ENCODE results near the gene SLC16A5.
"Not testable (repeated sequence)": the region's sequence is repeated elsewhere in the genome, so short reads cannot be mapped to it uniquely, and the experiment has no call there.

Gene SLC16A5

GRCh38 chr17:75133001-75133400 lies 45.2 kb downstream of the SLC16A5 start:
- H3K9me3 ChIP-seq (ENCODE audit: control insufficient read depth, insufficient read depth, low read length): no peaks in the 10 kb centered on the region
- H3K36me3 ChIP-seq (ENCODE audit: insufficient read depth, low read length): peaks cover 21% of the 10 kb centered on the region
- H3K4me1 ChIP-seq (ENCODE audit: insufficient read depth, low read length): no peaks in the 10 kb centered on the region; the same call in 1 of the 2 replicates
- no peak overlapping the region for H3K9ac ChIP-seq (ENCODE audit: low read depth, low read length)

DNA sequence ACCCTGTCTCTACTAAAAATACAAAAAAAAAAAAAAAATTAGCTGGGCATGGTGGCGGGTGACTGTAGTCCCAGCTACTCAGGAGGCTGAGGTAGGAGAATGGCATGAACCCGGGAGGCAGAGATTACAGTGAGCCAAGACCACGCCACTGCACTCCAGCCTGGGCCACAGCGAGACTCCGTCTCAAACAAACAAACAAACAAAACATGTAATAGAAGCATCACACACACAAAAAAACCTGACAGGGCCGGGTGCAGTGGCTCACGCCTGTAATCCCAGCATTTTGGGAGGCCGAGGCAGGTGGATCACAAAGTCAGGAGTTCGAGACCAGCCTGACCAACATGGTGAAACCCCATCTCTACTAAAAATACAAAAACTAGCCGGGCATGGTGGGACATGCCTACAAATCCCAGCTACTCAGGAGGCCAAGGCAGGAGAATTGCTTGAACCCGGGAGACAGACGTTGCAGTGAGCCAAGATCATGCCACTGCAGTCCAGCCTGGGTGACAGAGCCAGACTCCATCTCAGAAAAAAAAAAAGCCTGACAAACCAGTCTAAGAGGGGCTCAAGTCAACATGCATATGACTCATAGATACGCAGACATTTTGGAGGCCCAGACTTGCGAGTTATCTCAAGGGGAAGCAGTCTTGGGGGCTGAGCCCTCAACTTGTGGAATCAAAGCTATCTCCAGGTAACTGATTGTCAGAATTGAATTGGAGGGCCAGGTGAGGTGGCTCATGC lies 46.0 kb downstream of the SLC16A5 start:
- H3K36me3 ChIP-seq (ENCODE audit: insufficient read depth, low read length): peaks cover 21% of the 10 kb centered on the region
- H3K9ac ChIP-seq (ENCODE audit: low read depth, low read length); H3K4me1 ChIP-seq (ENCODE audit: insufficient read depth, low read length): not testable (repeated sequence)

DNA sequence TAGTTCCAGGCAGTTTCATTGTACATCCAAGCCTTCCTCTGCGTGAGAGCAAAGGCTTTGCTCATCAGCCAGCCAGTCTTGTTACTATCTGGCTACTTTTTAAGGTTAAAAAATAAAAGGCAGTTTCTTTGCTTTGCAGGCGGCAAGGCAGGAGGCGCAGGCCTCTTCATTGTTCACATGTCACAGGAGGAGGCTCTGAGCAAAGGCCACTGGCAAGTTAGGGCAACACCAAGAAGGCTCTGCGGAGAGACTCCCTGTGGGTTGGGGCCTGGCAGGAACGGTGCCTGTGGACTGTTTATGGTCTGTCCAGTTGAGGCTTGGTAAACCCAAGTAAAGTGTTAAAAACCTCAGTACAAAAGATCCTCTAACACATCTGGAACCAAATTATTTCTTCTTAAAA lies 47.7 kb downstream of the SLC16A5 start:
- Histone ChIP-seq H3K4me1 (ENCODE audit: insufficient read depth, low read length) (no peaks in the 10 kb centered on the region; the same call in 1 of the 2 replicates), H3K9me3 (ENCODE audit: control insufficient read depth, insufficient read depth, low read length) (no peaks in the 10 kb centered on the region), H3K9ac (ENCODE audit: low read depth, low read length) (no peak overlapping the region), H3K36me3 (ENCODE audit: insufficient read depth, low read length) (peaks cover 30% of the 10 kb centered on the region)

More for the DNA sequence above, 46.0 kb downstream of the SLC16A5 start:
- not testable (repeated sequence) for H3K9me3 ChIP-seq (ENCODE audit: control insufficient read depth, insufficient read depth, low read length)

DNA sequence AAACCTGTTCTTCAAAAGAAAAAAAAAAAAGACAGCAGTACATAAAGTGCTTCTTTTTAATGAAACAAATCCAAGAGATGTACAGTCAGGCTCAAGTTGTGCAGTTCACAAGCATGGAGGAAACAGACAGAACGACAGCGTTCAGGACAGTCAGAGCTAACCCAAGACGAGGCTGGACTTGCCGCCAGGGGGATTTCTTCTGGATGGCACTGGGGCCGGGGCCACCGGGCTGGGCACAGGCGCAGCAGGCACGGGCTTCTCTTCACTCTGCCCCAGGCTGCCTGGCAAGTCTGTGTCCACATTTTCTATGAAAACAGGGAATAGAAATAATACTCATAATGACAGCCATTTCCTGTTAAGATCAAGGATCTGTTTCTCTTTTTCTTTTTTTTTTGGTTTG lies 48.2 kb downstream of the SLC16A5 start:
- H3K36me3 ChIP-seq (ENCODE audit: insufficient read depth, low read length): peaks cover 32% of the 10 kb centered on the region
- H3K4me1 ChIP-seq (ENCODE audit: insufficient read depth, low read length): no peaks in the 10 kb centered on the region; the same call in 1 of the 2 replicates

GRCh38 chr17:75137762-75138161 lies 50.0 kb downstream of the SLC16A5 start:
- H3K9me3 ChIP-seq (ENCODE audit: control insufficient read depth, insufficient read depth, low read length); H3K4me1 ChIP-seq (ENCODE audit: insufficient read depth, low read length); H3K9ac ChIP-seq (ENCODE audit: low read depth, low read length): not testable (repeated sequence)
- H3K36me3 ChIP-seq (ENCODE audit: insufficient read depth, low read length): peaks cover 47% of the 10 kb centered on the region

More for the DNA sequence above, 48.2 kb downstream of the SLC16A5 start:
- Histone ChIP-seq H3K9ac (ENCODE audit: low read depth, low read length) (no peak overlapping the region), H3K9me3 (ENCODE audit: control insufficient read depth, insufficient read depth, low read length) (no peaks in the 10 kb centered on the region)

DNA sequence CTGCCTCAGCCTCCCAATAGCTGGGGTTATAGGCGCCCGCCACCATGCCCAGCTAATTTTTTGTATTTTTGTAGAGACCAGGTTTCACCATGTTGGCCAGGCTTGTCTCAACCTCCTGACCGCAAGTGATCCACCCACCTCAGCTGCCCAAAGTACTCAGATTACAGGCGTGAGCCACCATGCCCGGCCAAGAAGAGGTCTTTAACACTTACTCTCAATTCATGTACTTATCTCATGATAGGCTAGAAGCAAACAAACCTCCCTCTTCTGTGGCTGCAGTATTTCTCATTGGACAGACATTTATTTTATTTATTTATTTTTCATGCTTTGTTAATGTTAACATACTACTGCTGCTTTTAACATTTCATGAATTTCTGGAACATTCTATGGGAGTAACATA lies 50.8 kb downstream of the SLC16A5 start:
- H3K36me3 ChIP-seq (ENCODE audit: insufficient read depth, low read length): peaks cover 53% of the 10 kb centered on the region
- no peaks in the 10 kb centered on the region for H3K9me3 ChIP-seq (ENCODE audit: control insufficient read depth, insufficient read depth, low read length)
- H3K9ac ChIP-seq (ENCODE audit: low read depth, low read length): no peak overlapping the region
- H3K4me1 ChIP-seq (ENCODE audit: insufficient read depth, low read length): no peaks in the 10 kb centered on the region; the same call in 1 of the 2 replicates

DNA sequence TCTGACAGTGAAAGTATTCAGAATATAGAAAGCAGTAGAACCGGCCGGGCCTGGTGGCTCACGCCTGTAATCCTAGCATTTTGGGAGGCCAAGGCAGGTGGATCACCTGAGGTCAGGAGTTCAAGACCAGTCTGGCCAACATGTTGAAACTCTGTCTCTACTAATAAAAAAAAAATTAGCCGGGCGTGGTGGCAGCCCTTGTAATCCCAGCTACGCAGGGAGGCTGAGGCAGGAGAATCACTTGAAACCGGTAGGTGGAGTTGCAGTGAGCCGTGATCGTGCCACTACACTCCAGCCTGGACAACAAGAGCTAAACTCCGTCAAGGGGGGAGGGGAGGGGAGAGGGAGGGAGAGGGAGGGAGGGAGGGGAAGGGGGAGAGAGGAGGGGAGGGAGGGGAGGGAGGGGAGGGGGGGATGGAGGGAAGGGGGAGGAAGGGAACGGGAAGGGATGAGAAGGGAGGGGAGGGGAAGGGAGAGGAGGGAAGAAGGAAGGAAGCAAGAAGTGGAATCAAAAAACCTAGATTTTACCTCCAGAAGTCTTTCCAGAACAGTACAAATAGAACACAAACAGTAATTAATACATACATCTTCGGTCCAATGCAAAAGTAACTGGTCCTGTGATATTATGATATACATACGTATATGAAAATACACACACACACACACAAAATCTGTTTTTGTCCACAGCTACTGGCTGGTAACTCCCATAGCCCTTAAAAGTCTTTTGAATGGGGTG lies 54.6 kb downstream of the SLC16A5 start:
- peaks cover 74% of the 10 kb centered on the region for H3K36me3 ChIP-seq (ENCODE audit: insufficient read depth, low read length)
- H3K9me3 ChIP-seq (ENCODE audit: control insufficient read depth, insufficient read depth, low read length): no peaks in the 10 kb centered on the region
- H3K4me1 ChIP-seq (ENCODE audit: insufficient read depth, low read length): no peaks in the 10 kb centered on the region
- H3K9ac ChIP-seq (ENCODE audit: low read depth, low read length): no peak overlapping the region

GRCh38 chr17:75144816-75145512 lies 57.2 kb downstream of the SLC16A5 start:
- Histone ChIP-seq H3K4me1 (ENCODE audit: insufficient read depth, low read length) (no peaks in the 10 kb centered on the region), H3K9ac (ENCODE audit: low read depth, low read length) (no peak overlapping the region), H3K36me3 (ENCODE audit: insufficient read depth, low read length) (peaks cover 81% of the 10 kb centered on the region), H3K9me3 (ENCODE audit: control insufficient read depth, insufficient read depth, low read length) (no peaks in the 10 kb centered on the region)

GRCh38 chr17:75146592-75146991 lies 58.8 kb downstream of the SLC16A5 start:
- Histone ChIP-seq H3K36me3 (ENCODE audit: insufficient read depth, low read length) (peaks cover 68% of the 10 kb centered on the region), H3K4me1 (ENCODE audit: insufficient read depth, low read length) (peaks cover 3% of the 10 kb centered on the region; the same call in 1 of the 2 replicates), H3K9me3 (ENCODE audit: control insufficient read depth, insufficient read depth, low read length) (no peaks in the 10 kb centered on the region), H3K9ac (ENCODE audit: low read depth, low read length) (no peak overlapping the region)

- Histone ChIP-seq H3K9ac (ENCODE audit: low read depth, low read length) (no peak overlapping the region), H3K36me3 (ENCODE audit: insufficient read depth, low read length) (peaks cover 56% of the 10 kb centered on the region)
Measured at GRCh38 chr17:75147878-75148546, 60.3 kb downstream of the SLC16A5 start.

DNA sequence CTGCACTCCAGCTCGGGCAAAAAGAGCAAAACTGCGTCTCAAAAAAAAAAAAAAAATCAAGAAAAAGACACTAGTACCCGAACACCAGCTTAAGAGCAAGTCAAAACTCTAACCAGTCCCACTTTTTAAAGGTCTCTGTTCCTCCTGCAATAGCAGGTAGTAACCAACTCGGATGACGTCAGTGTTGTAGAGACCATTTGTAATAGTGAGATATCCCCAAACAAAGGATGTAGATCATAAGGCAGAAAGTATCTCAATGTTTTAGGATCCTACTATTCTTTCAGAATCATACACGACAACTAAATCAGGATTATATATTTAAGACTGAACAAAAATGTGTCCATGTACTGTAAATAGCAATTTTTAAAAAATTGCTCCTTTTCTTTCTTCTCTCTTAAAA lies 64.2 kb downstream of the SLC16A5 start:
- peak overlapping the region; percentile 85 for H3K9ac ChIP-seq (ENCODE audit: low read depth, low read length)
- H3K9me3 ChIP-seq (ENCODE audit: control insufficient read depth, insufficient read depth, low read length): no peaks in the 10 kb centered on the region
- H3K36me3 ChIP-seq (ENCODE audit: insufficient read depth, low read length): peaks cover 20% of the 10 kb centered on the region
- H3K4me1 ChIP-seq (ENCODE audit: insufficient read depth, low read length): peaks cover 6% of the 10 kb centered on the region; the same call in 1 of the 2 replicates

More at GRCh38 chr17:75147878-75148546, 60.3 kb downstream of the SLC16A5 start:
- Histone ChIP-seq H3K9me3 (ENCODE audit: control insufficient read depth, insufficient read depth, low read length) (no peaks in the 10 kb centered on the region), H3K4me1 (ENCODE audit: insufficient read depth, low read length) (peaks cover 3% of the 10 kb centered on the region; the same call in 1 of the 2 replicates)

DNA sequence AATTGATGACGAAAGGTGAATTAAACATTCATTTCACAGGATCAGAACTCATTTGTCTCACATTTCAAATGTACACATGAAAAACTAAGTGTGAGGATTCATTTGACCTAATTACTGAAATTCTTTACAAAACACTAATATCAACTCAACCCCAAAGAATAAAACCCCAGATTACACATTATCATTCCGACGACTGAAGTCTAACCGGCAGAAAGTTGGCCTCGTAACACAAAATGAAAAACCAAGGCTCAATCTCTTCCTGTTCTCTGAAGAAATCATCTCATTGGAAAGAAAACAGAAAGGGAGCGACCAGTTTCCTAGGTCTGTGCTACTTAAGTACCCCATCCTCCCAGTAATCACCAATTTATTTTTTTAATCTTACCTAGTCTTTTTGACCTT lies 64.8 kb downstream of the SLC16A5 start:
- Histone ChIP-seq H3K4me1 (ENCODE audit: insufficient read depth, low read length) (peaks cover 6% of the 10 kb centered on the region; the same call in 1 of the 2 replicates), H3K9me3 (ENCODE audit: control insufficient read depth, insufficient read depth, low read length) (no peaks in the 10 kb centered on the region), H3K36me3 (ENCODE audit: insufficient read depth, low read length) (peaks cover 14% of the 10 kb centered on the region), H3K9ac (ENCODE audit: low read depth, low read length) (peak overlapping the region; percentile 85)

- Histone ChIP-seq H3K36me3 (ENCODE audit: insufficient read depth, low read length) (peaks cover 8% of the 10 kb centered on the region), H3K9me3 (ENCODE audit: control insufficient read depth, insufficient read depth, low read length) (no peaks in the 10 kb centered on the region), H3K9ac (ENCODE audit: low read depth, low read length) (peak overlapping the region; percentile 85), H3K4me1 (ENCODE audit: insufficient read depth, low read length) (peaks cover 6% of the 10 kb centered on the region; the same call in 1 of the 2 replicates)
Measured at GRCh38 chr17:75152922-75153779, 65.4 kb downstream of the SLC16A5 start.

All from ES-I3 (cell line).